Mesendoderm (in vitro differentiated cells): Measurements from ENCODE around the gene FKBP10.
A peak's percentile ranks its signal among the peaks of the same experiment; 100 is the strongest.

Experiments
- DNase-seq: peaks from one replicate; pipeline ENCODE4 v3.0.0; 2013
- H2AK5ac ChIP-seq: 2 replicates; pipeline ENCODE4 v1.6.1; 2013; ENCODE audit warnings: low read length, inconsistent platforms
- H2BK120ac ChIP-seq: 2 replicates; pipeline ENCODE4 v1.6.1; 2013; ENCODE audit warnings: low read depth, mild to moderate bottlenecking, low read length, moderate library complexity, mixed read lengths
- H2BK15ac ChIP-seq: replicated peaks from 2 replicates; pipeline ENCODE4 v1.6.1; 2013; ENCODE audit warnings: low read depth, mild to moderate bottlenecking, moderate library complexity
- H2BK5ac ChIP-seq: 2 replicates; pipeline ENCODE4 v1.6.1; 2013; ENCODE audit warnings: low read length, inconsistent platforms
- H3K18ac ChIP-seq: 2 replicates; pipeline ENCODE4 v1.6.1; 2013; ENCODE audit warnings: mild to moderate bottlenecking, low read length, mixed read lengths
- H3K23ac ChIP-seq: one replicate; pipeline ENCODE4 v1.6.1; 2013; ENCODE audit warnings: low read length
- H3K27ac ChIP-seq: 2 replicates; pipeline ENCODE4 v1.5.1; 2013; ENCODE audit warnings: low read depth, mild to moderate bottlenecking, inconsistent platforms, low read length, moderate library complexity
- H3K27me3 ChIP-seq: 2 replicates; pipeline ENCODE4 v1.6.1; 2013; ENCODE audit warnings: low read length, control low read depth, mild to moderate bottlenecking, inconsistent platforms; ENCODE audit not compliant: insufficient read depth, poor library complexity
- H3K36me3 ChIP-seq: 2 replicates; pipeline ENCODE4 v1.6.1; 2013; ENCODE audit warnings: low read length, inconsistent platforms; ENCODE audit not compliant: control insufficient read depth, insufficient read depth
- H3K4ac ChIP-seq: one replicate; pipeline ENCODE4 v1.6.1; 2013; ENCODE audit warnings: low read depth, mild to moderate bottlenecking, low read length, moderate library complexity
- H3K4me1 ChIP-seq: 2 replicates; pipeline ENCODE4 v1.6.1; 2013; ENCODE audit warnings: low read depth, low read length, inconsistent platforms; ENCODE audit not compliant: control insufficient read depth
- H3K4me2 ChIP-seq: 2 replicates; pipeline ENCODE4 v1.6.1; 2013; ENCODE audit warnings: low read length
- H3K4me3 ChIP-seq: 2 replicates; pipeline ENCODE4 v1.5.1; 2013; ENCODE audit warnings: mild to moderate bottlenecking, low read length
- H3K56ac ChIP-seq: one replicate; pipeline ENCODE4 v1.6.1; 2013; ENCODE audit warnings: low read length
- H3K79me1 ChIP-seq: 2 replicates; pipeline ENCODE4 v1.6.1; 2013; ENCODE audit warnings: low read length, inconsistent platforms
- H3K79me2 ChIP-seq: 2 replicates; pipeline ENCODE4 v1.6.1; 2013; ENCODE audit warnings: mild to moderate bottlenecking, low read length; ENCODE audit not compliant: control insufficient read depth, insufficient read depth
- H3K9ac ChIP-seq: 2 replicates; pipeline ENCODE4 v1.6.1; 2013; ENCODE audit warnings: low read length, inconsistent platforms
- H4K5ac ChIP-seq: one replicate; pipeline ENCODE4 v1.6.1; 2013; ENCODE audit warnings: low read length
- H4K8ac ChIP-seq: one replicate; pipeline ENCODE4 v1.6.1; 2013; ENCODE audit warnings: low read depth, mild to moderate bottlenecking, control low read depth, low read length, moderate library complexity
- WGBS: extraction: QIAGEN DNeasy Blood & Tissue Kit; methylation state at CpG from one replicate; pipeline ENCODE4 v1.1.7; 2013; ENCODE audit warnings: low lambda C conversion rate, missing lambda C conversion rate; ENCODE audit not compliant: insufficient coverage; ENCODE audit errors: extremely low coverage; 5-methylcytosine and 5-hydroxymethylcytosine counted together

The FKBP10 gene

GRCh38 chr17:41769346-41769862, 43.4 kb upstream of the FKBP10 start:
- Histone ChIP-seq H3K79me1 (peaks cover 10% of the 10 kb centered on the region), H2AK5ac (no peak overlapping the region), H3K27me3 (no peaks in the 10 kb centered on the region), H3K79me2 (peaks cover 6% of the 10 kb centered on the region), H2BK5ac (no peak overlapping the region), H4K5ac (no peak overlapping the region), H2BK15ac (no peak overlapping the region), H2BK120ac (no peak overlapping the region), H3K18ac (no peak overlapping the region), H3K9ac (no peak overlapping the region), H4K8ac (no peak overlapping the region), H3K4me1 (peaks cover 9% of the 10 kb centered on the region), H3K23ac (no peak overlapping the region), H3K36me3 (peaks cover 23% of the 10 kb centered on the region), H3K56ac (no peak overlapping the region), H3K4me3 (no peak overlapping the region), H3K4ac (no peak overlapping the region), H3K4me2 (no peak overlapping the region), H3K27ac (no peak overlapping the region)
- WGBS: no CpG with 5 or more reads among the region's 16 CpGs
- DNase-seq: no peak

- Histone ChIP-seq H3K27me3 (no peaks in the 10 kb centered on the region), H3K36me3 (peaks cover 17% of the 10 kb centered on the region), H3K4me1 (peaks cover 9% of the 10 kb centered on the region), H3K27ac (no peak overlapping the region), H3K4me2 (no peak overlapping the region), H3K4ac (no peak overlapping the region), H2AK5ac (no peak overlapping the region), H3K9ac (no peak overlapping the region), H4K8ac (no peak overlapping the region), H3K79me1 (peaks cover 11% of the 10 kb centered on the region), H3K18ac (no peak overlapping the region), H2BK15ac (no peak overlapping the region), H3K79me2 (peaks cover 8% of the 10 kb centered on the region), H2BK120ac (no peak overlapping the region), H3K56ac (no peak overlapping the region), H2BK5ac (no peak overlapping the region), H3K4me3 (no peak overlapping the region), H4K5ac (no peak overlapping the region), H3K23ac (no peak overlapping the region)
- DNase-seq: no peak
- no CpG with 5 or more reads among the region's 3 CpGs for WGBS
Measured at GRCh38 chr17:41769985-41770384, 42.8 kb upstream of the FKBP10 start.

GRCh38 chr17:41771389-41772206, 41.2 kb upstream of the FKBP10 start:
- no peak overlapping the region for H3K27ac ChIP-seq
- no peak overlapping the region for H2BK15ac ChIP-seq
- H4K5ac ChIP-seq: no peak overlapping the region
- no peak overlapping the region for H3K23ac ChIP-seq
- H4K8ac ChIP-seq: no peak overlapping the region
- no peak overlapping the region for H2BK120ac ChIP-seq
- no peak overlapping the region for H3K4ac ChIP-seq
- no peak overlapping the region for H3K9ac ChIP-seq
- no peak overlapping the region for H2AK5ac ChIP-seq
- H3K79me1 ChIP-seq: peaks cover 13% of the 10 kb centered on the region
- H3K79me2 ChIP-seq: peaks cover 13% of the 10 kb centered on the region
- H3K36me3 ChIP-seq: peaks cover 16% of the 10 kb centered on the region
- peaks cover 13% of the 10 kb centered on the region for H3K4me1 ChIP-seq
- H3K4me3 ChIP-seq: no peak overlapping the region
- H3K56ac ChIP-seq: peak overlapping the region; percentile 37
- no peak overlapping the region for H3K4me2 ChIP-seq
- WGBS: no CpG with 5 or more reads among the region's 17 CpGs
- H3K18ac ChIP-seq: no peak overlapping the region
- no peak overlapping the region for H2BK5ac ChIP-seq
- no peak for DNase-seq
- no peaks in the 10 kb centered on the region for H3K27me3 ChIP-seq

GRCh38 chr17:41772218-41772585, 40.6 kb upstream of the FKBP10 start:
- Histone ChIP-seq H2BK15ac (no peak overlapping the region), H2BK5ac (no peak overlapping the region), H3K56ac (peak overlapping the region; percentile 37), H3K4me2 (no peak overlapping the region), H3K23ac (no peak overlapping the region), H3K4ac (no peak overlapping the region), H3K18ac (no peak overlapping the region), H3K79me1 (peaks cover 16% of the 10 kb centered on the region), H2BK120ac (no peak overlapping the region), H4K8ac (no peak overlapping the region), H2AK5ac (no peak overlapping the region), H3K9ac (no peak overlapping the region), H4K5ac (no peak overlapping the region), H3K4me3 (no peak overlapping the region), H3K79me2 (peaks cover 16% of the 10 kb centered on the region), H3K4me1 (peaks cover 14% of the 10 kb centered on the region), H3K27me3 (no peaks in the 10 kb centered on the region), H3K36me3 (peaks cover 15% of the 10 kb centered on the region), H3K27ac (no peak overlapping the region)
- WGBS: no CpG with 5 or more reads among the region's 4 CpGs
- DNase-seq: peak; percentile 72

GRCh38 chr17:41772586-41773189, 40.1 kb upstream of the FKBP10 start:
- no CpG with 5 or more reads among the region's 19 CpGs for WGBS
- Histone ChIP-seq H3K4me1 (peaks cover 17% of the 10 kb centered on the region), H3K79me2 (peaks cover 19% of the 10 kb centered on the region), H3K56ac (peak overlapping the region; percentile 52), H3K4me2 (no peak overlapping the region), H3K4me3 (no peak overlapping the region), H4K8ac (no peak overlapping the region), H3K9ac (peak overlapping the region; percentile 19), H3K18ac (no peak overlapping the region), H3K27ac (no peak overlapping the region), H4K5ac (no peak overlapping the region), H2BK15ac (no peak overlapping the region), H2BK120ac (no peak overlapping the region), H2AK5ac (no peak overlapping the region), H3K36me3 (peaks cover 11% of the 10 kb centered on the region), H3K23ac (no peak overlapping the region), H3K4ac (no peak overlapping the region), H2BK5ac (no peak overlapping the region), H3K79me1 (peaks cover 17% of the 10 kb centered on the region), H3K27me3 (no peaks in the 10 kb centered on the region)
- no peak for DNase-seq
